NCI-H2081 treated with DMSO at 0.1 percent for 48 hours (cell line): ENCODE measurements around the gene KCNQ1OT1.

Experiments
- DNase-seq: peaks from one replicate; lab custom pipeline; 2025; lab: John Stamatoyannopoulos, UW

The KCNQ1OT1 gene

DNA sequence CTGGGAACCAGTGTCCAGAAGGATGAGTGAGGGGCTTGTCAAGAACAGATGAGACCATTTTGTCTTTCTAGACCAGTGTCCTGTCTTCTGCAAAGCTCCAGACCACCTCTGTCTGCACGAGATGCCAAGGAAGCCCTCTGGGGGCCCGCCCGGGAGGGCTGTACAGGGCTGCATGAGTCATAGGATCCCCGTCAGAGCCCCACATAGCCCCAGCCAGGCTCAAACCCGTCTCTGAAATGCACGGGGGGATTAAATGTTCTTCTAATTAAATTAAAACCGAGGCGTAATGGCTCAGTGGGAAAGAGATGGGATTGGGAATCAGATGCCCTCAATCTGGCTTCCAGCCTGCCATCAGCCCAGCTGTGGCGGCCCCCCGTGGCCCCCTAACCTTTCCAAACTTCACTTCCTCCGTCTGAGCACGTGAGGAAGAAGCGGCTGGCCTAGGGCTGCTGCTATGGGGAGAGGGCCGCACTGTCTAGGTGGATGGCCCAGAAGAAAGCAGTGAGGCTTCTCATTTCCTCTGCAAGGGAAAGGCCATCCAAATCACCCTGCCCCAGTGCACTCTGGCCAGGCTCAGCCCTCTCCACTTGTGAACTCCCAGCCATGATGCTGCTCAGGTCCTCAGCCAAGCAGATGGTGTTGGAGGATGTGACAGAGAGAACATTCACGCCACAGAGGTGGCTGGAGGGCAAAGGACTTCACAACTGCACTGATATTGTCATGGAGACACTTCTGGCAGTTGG, 32.8 kb downstream of the KCNQ1OT1 start:
- no peak for DNase-seq

- no peak for DNase-seq
These were observed 33.4 kb downstream of the KCNQ1OT1 start for GRCh38 chr11:2666401-2666741.

- no peak for DNase-seq
These were observed 34.0 kb downstream of the KCNQ1OT1 start for GRCh38 chr11:2665526-2666400.

DNA sequence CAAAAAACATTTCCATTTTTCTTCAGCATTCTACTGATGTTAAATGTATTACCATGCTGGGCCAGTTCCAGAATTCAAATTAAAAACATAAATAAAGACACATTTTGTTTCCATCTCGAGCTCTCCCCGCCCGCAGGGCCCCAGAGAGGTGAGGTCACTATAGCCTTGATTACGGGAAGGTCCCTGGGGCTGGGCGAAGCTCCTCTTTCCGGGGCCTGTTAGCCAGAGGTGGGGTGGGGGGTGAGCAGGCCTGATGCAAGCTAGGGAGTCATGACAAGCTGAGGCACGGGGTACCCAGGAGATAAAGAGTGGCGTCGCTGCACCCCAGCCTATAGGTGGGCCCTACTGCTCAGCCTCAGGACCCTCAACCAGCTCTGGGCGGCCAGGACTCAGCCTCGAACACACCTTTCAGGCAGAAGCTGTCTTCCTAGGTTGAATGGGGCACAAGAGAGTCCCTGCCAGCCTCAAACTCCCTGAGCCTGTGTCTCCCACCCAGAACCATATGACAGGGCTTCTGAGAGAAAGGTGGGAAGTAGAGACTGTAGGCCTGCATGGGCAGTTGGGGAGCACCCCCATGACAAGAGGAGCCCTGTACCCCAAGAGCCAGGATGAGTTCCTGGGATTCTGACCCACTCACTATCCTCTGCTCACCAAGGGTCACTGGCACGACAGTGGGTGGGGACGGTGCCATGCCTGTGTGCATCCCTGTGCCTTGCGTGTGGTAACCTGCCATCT, 34.8 kb downstream of the KCNQ1OT1 start:
- no peak for DNase-seq

DNA sequence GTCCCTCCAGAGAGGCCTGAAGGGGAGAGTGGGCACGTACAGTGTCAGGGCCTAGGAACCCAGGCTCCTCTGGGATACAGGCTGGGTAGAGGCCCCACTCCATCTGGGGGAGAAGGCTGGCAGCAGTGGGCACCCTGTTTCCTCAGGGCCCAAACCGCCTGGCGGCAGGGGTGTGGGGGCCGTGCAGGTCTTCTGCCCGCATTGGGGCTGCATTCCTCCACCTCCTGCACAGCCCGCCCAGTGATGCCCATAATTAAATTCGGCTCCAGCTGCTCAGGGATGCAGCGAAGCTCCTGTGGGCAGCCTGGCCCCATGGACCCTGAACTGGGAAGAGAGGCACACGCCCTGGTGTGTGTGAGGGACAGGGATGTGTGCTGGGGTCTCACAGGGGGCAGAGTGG, 35.4 kb downstream of the KCNQ1OT1 start:
- no peak for DNase-seq

GRCh38 chr11:2663915-2664314, 35.9 kb downstream of the KCNQ1OT1 start:
- DNase-seq, result no peak

DNA sequence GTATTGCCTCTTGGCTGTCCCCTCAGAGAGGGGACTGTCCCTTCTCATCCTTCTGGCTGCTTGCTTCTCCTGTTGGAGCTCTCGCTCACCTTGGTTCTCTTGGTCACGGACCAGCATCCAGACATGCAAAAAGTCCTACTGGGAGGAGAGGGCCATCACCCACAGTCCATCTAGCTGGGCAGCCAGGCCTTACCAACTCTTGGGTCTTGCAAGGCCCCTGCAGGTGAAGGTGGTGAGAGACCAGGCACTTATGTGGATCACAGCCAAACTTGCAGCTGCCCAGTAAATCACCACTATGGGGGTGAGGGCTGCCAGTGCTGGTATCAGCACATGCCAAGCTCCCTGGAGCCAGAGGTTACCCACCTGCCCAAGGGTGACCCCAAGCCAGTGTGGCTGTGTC, 36.3 kb downstream of the KCNQ1OT1 start:
- DNase-seq, result no peak

GRCh38 chr11:2662430-2663299, 37.1 kb downstream of the KCNQ1OT1 start:
- no peak for DNase-seq

DNA sequence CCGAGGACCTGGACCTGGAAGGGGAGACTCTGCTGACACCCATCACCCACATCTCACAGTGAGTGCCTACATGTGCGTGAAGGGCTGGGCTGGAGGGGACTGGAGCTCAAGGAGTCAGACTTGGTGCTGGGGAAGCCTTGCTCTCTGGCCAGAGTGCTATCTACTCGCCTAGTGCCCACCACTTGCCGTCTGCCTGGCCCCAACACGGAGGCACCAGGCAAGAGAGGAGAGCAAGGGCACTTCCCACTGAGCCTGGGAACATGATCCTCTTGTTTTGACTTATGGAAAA, 37.8 kb downstream of the KCNQ1OT1 start:
- no peak for DNase-seq

DNA sequence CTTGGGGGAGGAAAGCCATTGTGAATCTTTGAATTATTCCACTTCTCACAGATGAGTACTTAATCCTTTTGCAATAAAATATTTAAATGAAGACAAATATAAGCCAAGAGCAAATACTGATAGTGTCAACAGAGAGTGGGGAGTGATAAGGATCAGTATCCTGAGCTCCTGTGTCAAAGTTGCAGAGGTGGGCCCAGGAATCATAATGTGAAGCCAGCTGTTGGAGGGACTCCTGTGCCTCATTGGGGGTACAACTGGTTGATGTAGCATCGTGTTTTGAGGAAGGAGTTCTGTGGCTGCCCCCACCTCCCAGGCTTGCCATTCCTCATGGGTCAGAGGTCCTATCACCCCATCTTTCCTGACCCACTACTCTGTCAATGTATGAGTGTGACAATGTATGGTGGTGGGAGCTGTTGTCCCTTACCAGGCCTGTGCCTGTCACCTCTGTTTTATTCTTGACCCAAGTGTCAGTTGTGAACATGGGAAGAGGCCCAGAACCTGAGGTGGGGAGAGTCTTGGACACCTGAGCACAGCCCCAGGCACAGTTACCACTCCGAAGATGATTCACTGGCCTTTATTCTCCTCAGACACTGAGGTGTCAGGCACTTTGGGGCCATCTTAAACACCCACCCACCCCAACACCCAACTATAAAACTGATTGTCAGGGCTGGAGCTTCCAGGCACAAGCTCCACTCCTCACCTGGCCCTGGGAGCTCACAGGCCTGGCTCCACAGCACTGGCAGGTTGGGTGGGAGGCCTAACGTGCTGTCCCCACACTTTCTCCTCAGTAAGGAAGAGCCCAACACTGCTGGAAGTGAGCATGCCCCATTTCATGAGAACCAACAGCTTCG, 38.4 kb downstream of the KCNQ1OT1 start:
- DNase-seq, result no peak

DNA sequence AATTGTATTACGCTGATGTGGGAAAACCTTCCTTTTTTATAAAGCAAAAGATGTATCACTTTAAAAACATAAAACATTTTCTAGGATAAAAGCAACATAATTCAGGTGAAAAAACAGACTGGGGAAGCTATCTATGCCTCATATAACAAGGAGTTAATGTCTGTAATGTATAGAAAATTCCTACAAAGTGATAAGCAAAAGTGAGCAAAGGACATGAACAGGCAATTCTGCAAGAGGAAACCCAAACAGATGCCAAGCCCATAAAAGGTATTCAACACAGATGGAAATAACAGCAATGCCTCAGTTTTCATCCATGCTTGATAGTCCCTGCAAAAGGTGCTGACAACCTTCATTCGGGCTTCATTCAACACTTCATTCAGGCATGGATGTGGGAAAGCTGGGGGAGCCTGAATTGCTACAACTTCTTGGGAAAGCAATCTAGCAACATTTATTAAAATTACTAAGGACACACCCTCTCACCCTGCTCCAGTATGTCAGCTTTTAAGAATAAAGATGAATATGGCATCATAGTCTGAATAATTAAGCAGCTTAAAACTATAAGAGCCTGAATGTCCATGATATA, 39.3 kb downstream of the KCNQ1OT1 start:
- DNase-seq, result no peak

GRCh38 chr11:2657697-2658284, 42.0 kb downstream of the KCNQ1OT1 start:
- DNase-seq, result no peak

- no peak for DNase-seq
These were observed 42.9 kb downstream of the KCNQ1OT1 start for GRCh38 chr11:2656859-2657258.

GRCh38 chr11:2655834-2656622, 43.8 kb downstream of the KCNQ1OT1 start:
- no peak for DNase-seq

- no peak for DNase-seq
These were observed 44.6 kb downstream of the KCNQ1OT1 start for GRCh38 chr11:2655016-2655719.

DNA sequence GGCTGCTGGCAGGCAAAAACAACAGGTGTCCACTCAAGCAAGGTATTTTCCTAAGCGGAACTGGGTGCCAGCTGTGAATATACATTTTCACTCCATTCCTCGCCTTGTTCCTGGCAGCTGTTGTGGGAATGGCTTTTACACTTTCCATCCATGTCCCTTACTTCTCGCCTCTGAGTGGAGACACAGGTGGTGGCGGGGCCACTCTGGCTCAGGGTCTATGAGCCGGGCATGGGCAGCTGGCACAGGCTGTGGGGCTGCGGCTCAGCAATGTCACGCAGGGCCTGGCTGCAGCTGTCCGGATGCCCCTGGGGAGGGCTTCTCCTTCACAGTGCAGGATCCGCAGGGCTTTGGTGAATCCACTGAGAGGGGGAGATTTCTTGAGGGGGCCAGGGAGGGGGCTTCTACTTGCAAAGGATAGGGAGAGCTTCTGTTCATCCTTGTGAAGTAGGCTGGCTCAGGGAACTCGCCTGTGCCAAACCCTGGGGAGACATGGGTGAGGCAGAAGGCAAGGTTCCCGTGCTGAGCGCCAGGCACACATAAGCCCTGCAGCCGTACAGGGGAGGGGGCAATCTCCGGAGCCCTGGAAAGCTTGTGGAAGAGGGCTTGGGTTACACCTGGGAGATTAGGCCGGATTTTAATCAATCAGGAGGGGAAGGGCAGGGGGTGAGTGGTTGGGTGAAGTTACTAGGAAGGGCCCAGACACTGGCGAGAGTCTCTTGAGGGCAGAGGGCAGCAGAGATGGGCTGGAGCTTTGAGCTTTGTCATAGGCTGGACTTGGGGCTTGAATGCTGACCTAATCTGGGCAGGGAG, 45.7 kb downstream of the KCNQ1OT1 start:
- no peak for DNase-seq

DNA sequence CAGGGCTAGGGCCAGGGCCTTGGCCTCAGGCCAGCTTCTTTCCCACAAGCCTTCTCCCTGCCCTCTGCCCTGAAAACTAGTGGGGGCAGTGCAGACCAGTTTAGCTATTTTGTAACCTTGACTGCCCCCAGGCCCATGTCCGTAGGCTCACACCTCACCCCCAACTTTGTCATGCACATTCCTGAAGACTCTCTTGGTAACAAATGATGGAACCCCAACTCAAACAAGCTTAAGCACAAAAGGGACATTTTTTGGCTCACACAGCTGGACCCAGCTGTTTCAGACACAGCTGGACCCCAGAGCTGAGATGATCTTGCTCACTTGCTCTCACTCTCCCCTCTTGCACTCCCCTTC, 46.6 kb downstream of the KCNQ1OT1 start:
- DNase-seq, result no peak
